ENCODE data around the gene SLCO4A1. TPM values are rescaled to one million over a fixed set of nuclear protein-coding genes. Genes with fewer than 3 reads are reported as not detected.

SLCO4A1 gene
- total and polyA plus RNA-seq, 2 donors (not counting 3 experiments of a cell fraction or from before 2014, with no cell fraction given) = 1.4 to 4.1 TPM

GRCh38 chr20:62595069-62595468 lies 47.2 kb upstream of the SLCO4A1 start:
- no peak overlapping the region for H3K4me2 ChIP-seq (ENCODE audit: insufficient read depth, low read length)
- intact Hi-C loops (cut with micrococcal nuclease) (no loop called here), dilution Hi-C loops (cut with MboI; ENCODE audit: extremely low pct_ligation_motif_present, low sequenced_read_pairs) (no loop called here)
- H3K36me3 ChIP-seq (ENCODE audit: control insufficient read depth in 2 of 2, extremely low read depth in 1 of 2, insufficient read depth in 2 of 2, low read length in 2 of 2) = no peaks in the 10 kb centered on the region
- H3K4me1 ChIP-seq (ENCODE audit: control insufficient read depth, extremely low read depth, insufficient read depth, low read length) = peaks cover 7% of the 10 kb centered on the region
- POLR2A ChIA-PET = no interaction called here
- no peaks in the 10 kb centered on the region for H3K79me2 ChIP-seq (ENCODE audit: control insufficient read depth, insufficient read depth, low read length)
- no peaks in the 10 kb centered on the region for H3K9me1 ChIP-seq (replicated peaks; ENCODE audit: control insufficient read depth, extremely low read depth, insufficient read depth, low read length)
- no peak overlapping the region for H2AFZ ChIP-seq (ENCODE audit: low read depth, low read length)
- DNase-seq (ENCODE audit: low read depth, low spot score) = no peak
- H3K4me3 ChIP-seq (replicated peaks in 1 of 3; ENCODE audit: insufficient read depth in 1 of 3, low read depth in 1 of 3, low read length in 3 of 3) = no peak overlapping the region
- no peak overlapping the region for H3K9ac ChIP-seq (replicated peaks; ENCODE audit: extremely low read depth, insufficient read depth, low read length)
- H3K27me3 ChIP-seq (ENCODE audit: control insufficient read depth in 2 of 2, insufficient read depth in 2 of 2, low read length in 2 of 2) = no peaks in the 10 kb centered on the region
- no peaks in the 10 kb centered on the region for H3K9me3 ChIP-seq (replicated peaks; ENCODE audit: control insufficient read depth, insufficient read depth, low read length)
- FAIRE-seq = no peak
- H4K20me1 ChIP-seq (replicated peaks; ENCODE audit: control insufficient read depth, extremely low read depth, insufficient read depth, low read length) = no peaks in the 10 kb centered on the region
- H3K27ac ChIP-seq (ENCODE audit: insufficient read depth, low read depth, low read length) = no peak overlapping the region
- TF ChIP-seq MYC (IDR thresholded peaks at IDR 0.05; ENCODE audit: low read depth, low read length) (no peak), GATA2 (IDR thresholded peaks at IDR 0.05; ENCODE audit: insufficient read depth, insufficient read length, low read depth, low read length) (no peak), JUN (IDR thresholded peaks at IDR 0.05; ENCODE audit: borderline replicate concordance, insufficient read depth, insufficient read length, low read depth) (no peak), MAX (IDR thresholded peaks at IDR 0.05; ENCODE audit: insufficient read depth, insufficient read length) (no peak), FOS (IDR thresholded peaks at IDR 0.05; ENCODE audit: borderline replicate concordance, insufficient read depth, low read length) (no peak), POLR2AphosphoS5 (IDR thresholded peaks at IDR 0.05; ENCODE audit: insufficient read depth, low read depth, low read length) (no peak), POLR2A (IDR thresholded peaks at IDR 0.05; ENCODE audit: low read depth, low read length) (no peak), CTCF (IDR thresholded peaks at IDR 0.05; ENCODE audit: extremely low read depth in 1 of 2, insufficient read depth in 1 of 2, low read depth in 1 of 2, low read length in 2 of 2) (no peak), EZH2 (IDR thresholded peaks at IDR 0.05; ENCODE audit: borderline replicate concordance, low read depth, low read length, severe bottlenecking) (no peak)
- CTCF ChIA-PET = interaction anchor here (1.2 to 1.9 kb wide), 2 partner anchors 15 to 22 kb away, joined by 3 to 7 read pairs; no protein-coding TSS in a partner anchor
- no TSS peak for BruUV-seq (replicated peaks)
